HG02623 (cell line): ENCODE data around the gene YEATS2.
"Not testable (repeated sequence)": the region's sequence is repeated elsewhere in the genome, so short reads cannot be mapped to it uniquely, and the experiment has no call there.

Source experiments
- ATAC-seq: cut with Tn5 transposase; IDR thresholded peaks from one replicate; pipeline ENCODE4 v1.9.1; 2021; ENCODE audit warnings: moderate library complexity; ENCODE audit not compliant: unreplicated experiment

The YEATS2 gene

DNA sequence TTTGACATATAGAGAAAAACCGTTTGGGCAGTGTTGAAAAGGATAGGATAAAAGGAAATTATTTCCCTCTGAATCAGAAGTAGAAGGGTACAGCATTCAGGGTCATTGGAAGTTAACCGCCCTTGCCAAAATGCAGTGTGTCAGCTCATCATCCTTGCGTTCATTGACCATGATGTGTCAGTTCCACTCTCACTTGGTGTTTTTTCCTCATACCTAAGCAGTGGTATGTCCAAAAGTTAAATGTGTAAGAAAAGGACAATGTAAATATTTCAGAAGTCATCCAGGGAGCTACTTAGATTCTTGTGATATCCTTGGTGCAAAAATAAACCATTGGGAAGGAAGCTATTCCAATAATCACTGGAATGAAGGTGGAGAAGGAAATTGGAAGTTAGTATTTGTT lies 77.0 kb downstream of the YEATS2 start:
- ATAC-seq: no peak

DNA sequence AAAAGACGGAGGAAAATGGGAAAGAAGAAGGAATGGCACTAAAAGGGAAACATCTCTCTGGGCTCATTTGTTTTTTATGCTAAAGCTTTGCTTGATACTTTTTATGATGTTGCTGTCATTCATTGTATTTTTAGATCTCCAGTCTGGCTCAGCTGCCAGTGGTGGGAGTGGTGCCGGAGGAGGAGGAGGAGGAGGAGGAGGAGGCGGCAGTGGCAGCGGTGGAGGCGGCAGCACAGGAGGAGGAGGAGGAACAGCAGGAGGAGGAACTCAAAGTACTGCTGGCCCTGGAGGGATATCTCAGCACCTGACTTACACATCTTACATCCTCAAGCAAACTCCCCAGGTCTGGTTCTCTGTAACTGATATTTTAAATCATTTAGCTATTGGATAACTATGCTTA lies 78.2 kb downstream of the YEATS2 start:
- ATAC-seq: no peak

DNA sequence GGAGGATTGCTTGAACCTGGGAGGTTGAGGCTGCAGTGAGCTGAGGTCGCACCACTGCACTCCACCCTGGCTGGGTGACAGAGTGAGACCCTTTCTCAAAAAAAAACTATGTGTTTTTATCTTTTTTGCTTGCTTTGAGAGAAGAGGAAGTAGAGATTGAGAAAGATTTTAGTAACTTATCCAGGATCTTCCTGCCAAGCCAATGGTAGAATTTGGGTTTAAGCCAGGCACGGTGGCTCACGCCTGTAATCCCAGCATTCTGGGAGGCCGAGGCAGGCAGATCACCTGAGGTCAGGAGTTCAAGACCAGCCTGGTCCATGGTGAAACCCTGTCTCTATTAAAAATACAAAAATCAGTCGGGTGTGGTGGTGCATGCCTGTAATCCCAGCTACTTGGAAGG lies 78.9 kb downstream of the YEATS2 start:
- not testable (repeated sequence) for ATAC-seq

DNA sequence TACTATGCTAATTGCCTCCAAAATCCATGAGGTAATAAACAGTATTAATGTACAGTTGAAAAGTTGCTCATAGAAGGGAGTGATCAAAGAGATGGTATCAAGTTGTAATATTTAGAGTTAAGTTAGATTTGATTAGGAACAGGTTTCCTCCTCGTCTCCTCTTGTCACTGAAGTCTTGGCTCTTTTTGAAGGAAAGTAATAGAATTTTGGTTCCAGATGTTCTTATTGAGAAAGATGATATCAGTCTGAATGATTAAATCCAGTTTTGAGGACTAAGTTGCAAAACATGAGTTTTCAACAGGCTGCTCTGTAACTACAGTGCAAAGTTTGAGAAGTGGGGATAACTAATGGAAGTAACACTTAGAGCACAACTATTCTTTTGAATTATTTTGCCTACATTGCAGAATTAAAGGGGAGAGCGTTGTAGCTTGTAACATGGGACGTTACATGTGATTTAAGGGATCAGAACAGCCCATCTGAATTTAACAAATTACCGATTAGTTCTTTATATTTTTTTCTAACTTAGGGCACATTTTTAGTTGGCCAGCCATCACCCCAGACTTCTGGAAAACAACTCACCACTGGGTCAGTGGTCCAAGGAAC lies 79.5 kb downstream of the YEATS2 start:
- ATAC-seq: no peak

DNA sequence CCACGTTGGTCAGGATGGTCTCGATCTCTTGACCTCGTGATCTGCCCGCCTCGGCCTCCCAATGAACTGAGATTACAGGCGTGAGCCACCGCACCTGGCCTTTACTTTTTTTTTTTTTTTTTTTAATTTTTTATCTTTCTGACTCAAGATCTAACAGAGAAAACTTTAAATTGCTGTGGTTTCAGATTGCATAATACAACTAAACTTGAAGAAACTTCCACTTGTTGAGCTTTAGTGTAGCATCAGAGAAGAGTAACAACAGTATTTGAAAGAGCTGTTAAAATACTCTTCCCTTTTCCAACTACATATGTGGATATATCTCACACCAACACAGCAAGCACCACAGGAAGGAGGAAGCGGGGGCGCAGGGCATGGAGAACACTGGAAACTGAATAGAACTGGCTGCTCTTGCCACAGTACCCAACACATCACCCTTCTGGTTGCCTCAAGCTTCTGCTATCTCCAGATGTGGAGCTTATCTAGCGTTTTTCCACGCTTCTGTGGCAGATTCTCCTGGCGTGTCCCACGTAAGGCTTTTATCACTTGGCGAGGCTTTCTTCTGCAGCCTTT lies 82.4 kb downstream of the YEATS2 start:
- no peak for ATAC-seq

DNA sequence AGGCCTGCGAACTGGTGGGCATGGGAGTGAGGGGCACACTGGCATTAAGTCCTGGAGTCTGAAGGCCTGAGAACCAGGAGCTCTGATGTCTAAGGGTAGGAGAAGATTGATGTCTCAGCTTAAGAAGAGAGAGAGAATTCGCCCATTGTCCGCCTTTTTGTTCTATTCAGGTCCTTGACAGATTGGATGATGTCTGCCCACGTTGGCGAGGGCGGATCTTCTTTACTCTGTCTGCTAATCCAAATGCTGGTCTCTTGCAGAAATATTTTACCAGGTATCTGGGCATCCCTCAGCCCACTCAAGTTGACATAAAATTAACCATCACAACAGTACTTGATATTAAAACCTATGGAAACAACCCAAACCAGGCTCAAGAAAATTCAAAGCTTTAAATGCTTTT lies 83.6 kb downstream of the YEATS2 start:
- no peak for ATAC-seq

DNA sequence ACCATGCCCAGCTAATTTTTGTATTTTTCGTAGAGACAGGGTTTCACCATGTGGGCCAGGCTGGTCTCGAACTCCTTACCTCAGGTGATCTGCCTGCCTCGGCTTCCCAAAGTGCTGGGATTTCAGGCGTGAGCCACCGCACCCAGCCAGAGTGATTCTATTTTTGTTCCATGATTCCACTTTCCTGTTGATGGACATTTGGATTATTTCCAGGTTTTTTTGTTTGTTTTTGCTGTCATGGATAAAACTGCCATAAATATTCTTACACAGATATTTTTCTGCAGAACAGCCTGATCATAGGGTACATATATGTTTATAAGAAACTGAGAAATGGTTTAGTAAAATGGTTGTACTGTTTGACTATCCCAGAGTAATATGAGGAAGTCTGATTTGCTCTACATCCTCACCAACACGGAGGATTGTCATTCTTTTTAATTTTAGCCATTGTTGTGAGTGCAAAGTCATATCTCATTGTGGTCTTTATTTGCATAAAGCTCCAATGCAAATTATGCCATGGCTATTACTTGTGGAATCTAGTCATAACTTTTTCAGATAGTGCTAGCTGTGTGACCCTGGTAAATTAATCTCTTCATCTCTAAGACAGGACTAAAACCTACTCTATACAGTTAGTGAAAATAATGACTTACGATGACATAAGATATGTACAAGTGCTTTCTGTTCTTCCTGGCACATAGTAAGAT lies 85.1 kb downstream of the YEATS2 start:
- no peak for ATAC-seq

DNA sequence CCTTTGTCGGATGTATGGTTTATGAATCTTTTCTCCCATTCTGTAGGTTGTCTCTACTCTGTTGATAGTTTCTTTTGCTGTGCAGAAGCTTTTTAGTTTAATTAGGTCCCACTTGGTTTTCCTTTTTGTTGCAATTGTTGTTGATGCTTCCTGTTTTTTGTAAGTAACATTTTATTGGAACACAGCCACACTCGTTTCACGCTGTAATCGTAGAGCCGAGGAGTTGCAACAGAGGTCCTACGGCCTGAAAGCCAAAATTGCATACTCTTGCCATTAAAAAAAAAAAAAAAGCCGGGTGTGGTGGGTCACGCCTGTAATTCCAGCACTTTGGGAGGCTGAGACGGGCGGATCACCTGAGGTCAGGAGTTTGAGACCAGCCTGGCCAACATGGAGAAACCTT lies 86.9 kb downstream of the YEATS2 start:
- ATAC-seq: not testable (repeated sequence)

DNA sequence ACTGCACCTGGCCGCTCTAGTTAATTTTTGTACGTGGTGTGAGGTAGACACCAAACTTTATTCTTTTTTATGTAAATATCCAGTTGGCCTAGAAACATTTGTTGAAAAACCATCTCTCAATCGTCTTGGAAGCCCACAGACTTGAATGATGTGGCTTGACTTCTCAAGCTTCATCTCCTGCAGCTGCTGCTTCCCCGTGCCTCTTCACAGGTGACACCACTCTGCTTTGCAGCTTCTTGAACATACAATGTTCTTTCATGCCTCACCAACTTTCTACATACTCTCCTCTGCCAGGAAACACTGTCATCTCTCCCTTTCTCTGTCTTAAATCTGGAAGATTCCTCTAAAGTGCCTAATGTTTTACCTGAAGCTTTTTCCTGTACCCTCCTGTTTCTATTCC lies 92.2 kb downstream of the YEATS2 start:
- ATAC-seq: no peak

DNA sequence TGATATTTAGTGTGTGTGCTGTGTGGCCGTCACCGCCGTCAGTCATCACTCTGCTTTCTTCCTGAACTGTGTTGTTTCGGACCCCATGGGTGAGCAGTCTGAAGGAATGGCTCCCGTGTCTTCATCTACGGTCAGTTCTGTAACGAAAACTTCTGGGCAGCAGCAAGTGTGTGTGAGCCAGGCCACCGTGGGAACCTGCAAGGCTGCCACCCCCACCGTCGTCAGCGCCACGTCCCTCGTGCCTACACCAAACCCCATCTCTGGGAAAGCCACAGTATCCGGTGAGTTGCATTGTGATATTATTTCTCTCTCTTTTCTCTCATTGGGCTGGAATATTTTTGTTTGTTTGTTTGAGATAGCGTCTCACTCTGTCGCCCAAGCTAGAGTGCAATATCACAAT lies 93.1 kb downstream of the YEATS2 start:
- ATAC-seq: no peak

DNA sequence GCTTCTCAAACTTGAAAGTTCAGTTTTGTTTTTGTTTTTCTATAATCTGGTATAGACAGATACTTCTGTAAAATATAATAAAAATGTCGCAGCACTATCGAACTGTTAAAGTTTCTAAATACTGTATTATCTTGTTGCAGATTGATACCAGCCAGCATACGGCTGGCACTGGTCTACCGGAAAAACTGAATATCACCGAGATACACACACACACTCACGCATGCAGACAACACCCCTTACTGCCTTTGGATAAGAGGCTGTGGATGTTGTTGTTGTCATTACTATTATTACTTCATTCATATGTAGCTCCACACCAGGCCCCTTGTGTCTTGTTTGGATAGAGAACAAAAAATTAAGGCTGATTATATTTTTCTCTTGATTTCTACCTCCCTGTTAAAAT lies 95.4 kb downstream of the YEATS2 start:
- no peak for ATAC-seq

DNA sequence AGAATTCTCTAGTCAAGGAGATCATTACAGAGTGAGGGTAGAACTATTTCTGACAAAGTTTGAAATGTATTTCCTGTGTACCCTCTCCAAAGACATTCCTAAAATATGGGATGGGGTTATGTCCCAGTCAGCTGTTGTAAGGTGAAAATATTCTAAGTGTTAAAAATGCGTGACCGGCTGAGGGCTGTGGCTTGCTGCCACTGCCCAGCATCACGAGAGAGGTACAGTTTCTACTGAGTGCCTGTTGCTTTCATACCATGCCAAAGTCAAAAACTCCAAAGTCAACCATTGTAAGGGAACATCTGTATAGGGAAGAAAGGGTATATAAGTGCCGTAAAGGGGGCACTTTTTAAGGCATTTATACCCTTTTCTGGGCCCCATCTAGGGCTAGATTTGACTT lies 96.9 kb downstream of the YEATS2 start:
- ATAC-seq: no peak

DNA sequence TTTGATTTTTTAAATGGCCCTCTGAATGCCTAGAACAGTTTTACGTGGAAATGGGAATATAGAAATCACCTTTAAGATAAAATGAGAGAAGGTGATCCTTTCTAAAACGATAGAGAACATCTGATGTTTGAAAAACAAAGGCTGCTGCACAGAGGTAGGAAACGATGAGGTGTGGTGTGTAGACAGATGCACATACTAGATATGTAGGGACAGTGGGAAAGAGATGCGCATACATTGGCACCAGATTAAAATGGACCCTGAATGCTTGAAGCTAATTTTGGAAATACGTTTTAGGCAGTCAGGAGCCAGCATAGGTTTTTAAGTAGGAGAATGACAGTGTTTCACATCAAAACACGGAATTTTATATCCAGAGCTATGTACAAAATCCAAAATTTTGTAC lies 98.8 kb downstream of the YEATS2 start:
- ATAC-seq: no peak

DNA sequence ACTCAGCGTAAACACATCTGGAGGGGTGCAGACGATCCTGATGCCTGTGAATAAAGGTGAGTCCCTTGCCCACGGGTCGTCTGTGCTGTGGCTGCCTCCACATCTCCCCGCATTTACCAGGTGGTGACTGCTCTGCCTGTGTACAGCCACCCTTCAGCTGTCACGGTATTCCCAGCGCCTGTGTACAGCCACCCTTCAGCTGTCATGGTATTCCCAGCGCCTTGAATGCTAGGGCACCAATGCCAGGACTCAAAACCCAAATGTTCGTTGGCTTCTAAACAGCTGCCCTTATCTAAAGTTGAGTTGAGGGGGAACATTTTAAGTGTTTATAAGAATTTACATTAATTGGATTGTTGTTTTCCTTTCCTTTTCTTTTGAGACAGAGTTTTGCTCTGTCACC lies 100.4 kb downstream of the YEATS2 start:
- no peak for ATAC-seq

DNA sequence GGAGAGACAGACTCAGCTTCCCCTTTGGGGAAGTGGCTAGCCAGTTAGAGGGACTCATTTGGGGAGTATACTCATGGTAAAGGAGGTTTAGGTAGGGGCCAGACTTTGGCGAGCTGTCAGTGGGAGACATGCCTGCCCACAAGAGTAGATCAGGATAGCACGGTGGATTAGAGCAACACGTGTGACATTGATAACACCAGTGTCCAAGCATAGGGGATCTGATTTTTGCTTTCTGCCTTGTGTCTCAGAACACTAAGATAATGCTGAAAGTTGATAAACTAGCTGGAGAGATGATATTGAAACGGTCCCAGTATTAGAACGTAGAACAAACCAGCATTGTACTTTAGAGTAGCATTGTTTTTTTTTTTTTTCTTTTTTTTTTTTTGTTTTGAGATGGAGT lies 101.9 kb downstream of the YEATS2 start:
- ATAC-seq: no peak

DNA sequence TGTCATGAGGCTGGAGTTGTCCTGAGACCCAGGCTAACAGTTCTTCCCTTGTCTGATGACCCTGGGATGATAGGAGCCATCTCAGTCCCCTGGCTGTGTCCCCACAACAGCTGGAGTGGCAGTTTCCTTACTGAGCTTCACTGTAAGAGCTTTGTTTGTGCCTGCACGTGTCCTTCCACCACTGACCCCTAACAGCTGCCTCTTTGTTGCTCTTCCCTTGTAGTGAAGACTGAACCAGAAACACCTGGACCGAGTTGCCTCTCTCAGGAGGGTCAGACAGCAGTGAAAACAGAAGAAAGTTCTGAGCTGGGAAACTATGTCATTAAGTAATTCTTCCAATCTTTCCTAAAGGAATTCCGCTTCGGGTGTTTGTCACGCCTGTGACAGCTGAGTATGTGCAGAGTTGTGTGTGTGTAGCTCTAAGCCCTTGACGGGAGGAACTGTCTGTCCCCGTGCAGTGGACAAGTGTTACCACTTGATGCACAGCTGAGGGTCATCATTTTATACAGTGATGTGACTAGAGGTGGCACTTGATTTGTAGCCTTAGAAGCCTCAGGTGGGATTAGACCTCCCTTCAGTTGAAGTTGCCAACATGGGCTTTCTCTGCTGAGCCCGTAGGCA lies 102.8 kb downstream of the YEATS2 start:
- no peak for ATAC-seq

DNA sequence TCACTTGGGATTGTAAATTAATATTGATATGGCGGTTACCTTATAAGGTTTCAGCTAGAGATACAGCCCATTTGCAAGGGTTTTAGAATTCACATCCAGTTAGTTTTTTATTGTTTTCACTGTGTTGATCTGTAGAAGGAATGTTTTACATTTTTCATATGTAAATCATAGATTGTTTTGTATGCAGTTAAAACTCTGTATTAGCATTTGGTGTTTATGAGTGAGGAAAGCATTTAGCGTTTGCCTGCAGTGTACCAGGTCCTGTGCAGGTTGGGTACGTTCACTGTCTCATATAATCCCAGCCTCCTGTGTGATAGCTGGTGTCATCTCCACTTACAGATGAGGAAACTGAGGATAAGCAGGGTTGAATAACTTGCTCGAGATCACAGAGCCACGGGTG lies 104.0 kb downstream of the YEATS2 start:
- ATAC-seq: no peak

DNA sequence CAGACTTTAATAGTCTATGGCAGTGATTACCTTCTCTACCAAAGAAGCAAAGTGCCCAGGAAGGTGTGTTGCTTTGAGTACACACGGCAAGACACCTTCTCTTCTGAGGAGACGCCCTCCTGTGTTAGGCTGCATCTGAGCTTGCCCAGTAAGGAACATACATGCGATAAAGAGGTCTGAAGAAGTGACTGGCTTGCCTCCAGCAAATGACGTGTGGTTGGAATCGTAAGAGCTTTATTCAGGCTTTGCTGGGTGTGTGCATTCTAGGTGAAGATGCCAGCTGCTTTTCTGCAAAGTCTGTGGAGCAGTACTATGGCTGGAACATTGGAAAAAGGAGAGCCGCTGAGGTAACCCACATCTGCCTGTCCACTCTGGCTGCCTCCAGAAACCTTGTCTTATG lies 105.4 kb downstream of the YEATS2 start:
- ATAC-seq: no peak

DNA sequence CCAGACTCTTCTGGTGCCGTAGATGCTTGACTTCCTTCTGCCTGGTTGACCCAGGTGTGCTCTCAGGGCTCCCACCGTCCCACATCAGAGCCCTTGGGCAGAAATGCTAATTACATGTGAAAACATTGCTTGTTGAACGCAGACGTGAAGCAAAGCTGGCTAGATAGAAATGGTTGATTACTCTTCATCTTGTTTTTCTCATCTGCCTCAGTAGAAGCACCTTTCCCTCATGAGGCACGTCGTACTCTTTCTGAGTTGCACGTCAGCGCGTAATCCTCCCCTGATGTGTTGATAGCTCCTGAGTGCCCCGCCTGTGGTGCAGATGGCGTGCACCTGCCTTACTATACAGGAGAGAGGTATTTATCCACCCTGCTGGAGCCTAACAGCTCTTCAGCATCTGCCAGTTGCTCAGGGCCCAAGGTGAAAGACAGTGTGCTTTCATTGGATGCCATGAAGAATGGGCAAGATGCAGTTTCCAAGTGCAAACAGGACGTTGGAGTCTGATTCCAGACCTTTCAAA lies 109.7 kb downstream of the YEATS2 start:
- ATAC-seq: no peak

DNA sequence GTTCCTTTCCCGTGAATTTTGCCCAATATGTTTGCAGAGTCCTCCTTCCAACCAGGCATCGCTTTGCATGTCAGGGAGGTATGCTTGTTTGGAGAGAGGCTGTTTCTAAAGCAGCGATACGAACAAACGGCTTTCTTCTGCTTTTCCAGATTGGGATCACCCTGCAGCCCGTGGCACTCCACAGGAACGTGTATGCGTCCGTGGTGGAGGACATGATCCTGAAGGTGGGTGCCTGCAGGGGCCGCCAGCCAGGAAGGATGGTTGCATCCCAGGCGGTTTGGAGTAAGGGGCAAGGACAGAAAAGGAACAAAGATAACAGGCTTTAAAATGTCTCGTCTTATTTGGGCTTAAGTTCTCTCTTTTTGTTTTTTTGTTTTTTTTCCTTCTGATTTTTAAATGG lies 110.3 kb downstream of the YEATS2 start:
- no peak for ATAC-seq

DNA sequence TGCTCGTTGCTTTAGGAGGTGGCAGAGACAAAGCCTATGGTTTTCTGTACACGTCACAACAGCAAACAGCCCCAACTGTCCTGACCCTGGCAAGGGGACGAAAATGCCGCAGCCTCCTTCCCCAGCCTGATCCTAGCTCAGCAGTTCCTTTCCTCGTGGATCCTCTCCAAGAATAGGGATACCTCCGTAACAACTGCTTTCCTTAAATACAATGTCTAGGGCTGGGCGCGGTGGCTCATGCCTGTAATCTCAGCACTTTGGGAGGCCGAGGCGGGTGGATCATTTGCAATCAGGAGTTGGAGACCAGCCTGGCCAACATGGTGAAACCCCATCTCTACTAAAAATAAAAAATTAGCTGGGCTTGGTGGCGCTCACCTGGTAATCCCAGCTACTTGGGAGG lies 110.8 kb downstream of the YEATS2 start:
- no peak for ATAC-seq

DNA sequence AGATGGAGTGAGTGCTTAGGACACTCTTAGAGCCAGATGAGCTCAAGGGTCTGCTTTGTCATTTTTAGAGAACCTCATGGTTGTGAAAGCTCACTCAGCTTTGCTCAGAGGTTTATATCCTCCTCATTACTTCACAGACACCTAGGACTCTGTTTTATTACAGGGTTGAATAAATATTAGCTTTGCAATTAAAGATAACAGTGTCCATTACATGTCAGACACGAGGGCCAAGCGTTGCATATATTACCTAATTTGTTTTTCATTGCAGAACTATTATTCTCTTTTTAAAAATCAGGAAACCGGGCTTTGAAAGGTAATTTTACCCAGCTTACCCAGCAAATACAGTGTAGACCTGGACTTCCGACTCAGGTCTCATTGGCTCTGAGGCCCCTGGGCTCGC lies 111.7 kb downstream of the YEATS2 start:
- ATAC-seq: no peak
